Activated CD8-positive, alpha-beta memory T cell treated with anti-CD3 and anti-CD28 coated beads, Interleukin-2, amount 50 U/mL, for 4 hours (primary cell): ENCODE results near the gene IRGQ.
A peak's percentile ranks its signal among the peaks of the same experiment; 100 is the strongest.
"Not testable (repeated sequence)": the region's sequence is repeated elsewhere in the genome, so short reads cannot be mapped to it uniquely, and the experiment has no call there.

Source experiments
- DNase-seq: peaks from one replicate; pipeline ENCODE4 v3.0.0-alpha.2; 2020

The IRGQ gene

DNA sequence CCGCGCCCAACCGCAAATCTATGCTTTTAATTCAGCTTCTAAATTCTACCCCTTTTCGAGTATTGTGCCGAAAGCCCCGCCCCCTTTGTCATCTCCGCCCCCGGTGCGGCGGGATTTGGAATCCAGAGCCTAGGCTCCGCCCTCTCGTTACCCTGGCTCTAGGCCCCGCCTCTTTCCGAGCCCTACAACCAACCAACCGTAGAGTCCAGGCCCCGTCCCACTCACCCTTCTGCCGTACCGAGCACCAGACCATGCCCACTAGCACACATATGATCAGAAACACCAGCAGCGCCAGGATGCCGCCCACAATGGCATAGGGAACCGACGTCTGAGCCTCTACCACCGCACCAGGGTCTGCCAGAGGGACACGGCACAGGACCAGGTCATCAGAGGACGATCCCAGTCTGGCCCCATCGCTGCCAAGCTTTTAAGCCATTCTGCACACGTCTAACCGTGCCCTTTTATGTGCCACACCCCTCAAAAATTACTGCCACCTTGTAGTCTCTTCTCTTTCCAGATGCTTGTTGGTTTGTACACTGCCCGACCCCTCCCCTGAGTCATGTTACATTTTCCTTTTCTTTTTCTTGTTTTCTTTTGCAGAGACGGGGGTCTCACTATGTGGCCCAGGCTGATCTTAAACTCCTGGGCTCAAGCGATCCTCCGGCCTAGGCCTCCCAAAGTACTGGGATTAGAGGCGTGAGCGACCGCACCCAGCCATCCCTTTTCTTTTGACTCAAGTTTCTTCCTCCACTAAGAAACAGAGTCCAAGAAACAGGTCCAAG, 28.1 kb upstream of the IRGQ start:
- no peak for DNase-seq

DNA sequence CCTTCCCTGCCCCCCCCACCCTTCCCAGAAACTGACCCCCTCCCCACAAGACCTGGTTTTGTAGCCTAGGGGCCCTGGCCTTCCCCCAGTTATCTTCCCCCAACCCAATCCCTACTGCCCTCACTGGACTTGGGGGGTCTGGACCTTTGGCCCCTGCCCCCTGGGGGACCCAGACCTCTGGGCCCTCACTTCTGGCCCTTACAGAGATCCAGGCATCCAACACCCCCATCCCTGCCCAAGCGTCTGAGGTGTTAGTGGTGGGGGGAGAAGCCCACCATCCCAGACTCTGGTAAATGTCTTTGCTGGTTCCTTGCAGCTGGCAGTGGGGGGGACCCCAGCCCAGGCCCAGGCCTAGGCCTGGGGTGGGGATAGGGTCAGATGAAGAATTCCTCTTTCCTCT, 27.0 kb upstream of the IRGQ start:
- DNase-seq = no peak

DNA sequence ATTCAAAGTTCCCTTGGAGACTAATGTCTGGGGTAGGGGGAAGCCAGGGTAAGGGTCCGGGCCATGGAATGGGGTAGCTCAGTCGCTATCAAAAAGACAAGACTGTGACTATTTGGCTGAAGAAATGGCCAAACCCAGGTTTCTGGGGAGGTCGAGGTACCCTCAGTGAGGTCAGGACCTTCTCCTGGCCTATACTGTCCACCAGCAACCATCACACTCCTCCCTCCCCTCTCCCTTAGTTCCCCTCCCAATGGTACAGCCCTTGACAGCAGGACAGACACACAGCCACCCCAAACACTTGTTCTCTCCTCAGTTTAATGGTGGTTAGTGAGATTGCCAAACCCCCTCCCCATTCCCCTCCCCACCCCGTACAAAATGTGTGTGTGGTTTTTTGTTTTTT, 26.1 kb upstream of the IRGQ start:
- DNase-seq = no peak

DNA sequence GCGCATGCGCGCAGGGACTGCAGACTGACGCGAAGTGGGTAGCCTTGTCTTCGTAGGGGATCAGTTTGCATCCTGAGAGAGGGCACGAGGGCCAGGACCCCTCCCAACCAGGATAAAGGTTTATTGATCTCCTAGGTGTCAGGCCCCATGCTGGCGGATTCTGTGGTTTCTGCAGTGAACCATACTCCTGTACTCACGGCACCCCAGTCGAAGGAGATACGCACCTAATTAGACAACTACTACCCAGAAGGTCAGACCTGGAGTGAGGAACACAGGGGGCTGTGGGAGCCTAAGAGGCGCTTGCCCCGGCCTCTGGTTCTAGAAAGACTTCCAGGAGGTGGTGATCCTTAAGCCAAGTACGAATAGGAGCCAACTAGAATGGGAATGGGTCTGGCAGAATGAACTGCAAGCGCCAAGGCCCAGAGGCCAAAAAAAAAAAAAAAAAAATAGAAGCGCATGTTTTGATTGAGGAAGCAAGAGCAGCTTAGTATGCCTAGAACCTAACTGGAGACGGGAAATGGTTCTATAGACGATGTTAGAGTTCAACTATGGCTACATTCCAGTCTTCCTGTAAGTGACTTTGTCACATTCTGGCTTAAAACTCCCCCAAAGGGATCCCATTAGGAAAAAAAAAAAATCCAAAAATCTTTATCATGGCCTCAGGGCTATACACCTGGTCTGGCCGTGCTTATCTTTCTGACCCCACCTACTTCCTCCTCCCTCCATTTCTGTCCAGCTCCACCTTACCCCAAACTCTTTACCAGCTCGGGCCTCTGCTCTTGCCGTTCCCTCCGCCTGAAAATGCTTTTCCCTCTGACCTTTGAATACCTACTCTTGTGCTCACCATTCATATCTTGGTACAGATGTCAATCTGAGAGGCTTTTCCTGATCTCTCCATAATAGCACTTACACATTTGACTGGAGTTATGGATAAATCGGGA, 24.4 kb upstream of the IRGQ start:
- peak; percentile 84 for DNase-seq

DNA sequence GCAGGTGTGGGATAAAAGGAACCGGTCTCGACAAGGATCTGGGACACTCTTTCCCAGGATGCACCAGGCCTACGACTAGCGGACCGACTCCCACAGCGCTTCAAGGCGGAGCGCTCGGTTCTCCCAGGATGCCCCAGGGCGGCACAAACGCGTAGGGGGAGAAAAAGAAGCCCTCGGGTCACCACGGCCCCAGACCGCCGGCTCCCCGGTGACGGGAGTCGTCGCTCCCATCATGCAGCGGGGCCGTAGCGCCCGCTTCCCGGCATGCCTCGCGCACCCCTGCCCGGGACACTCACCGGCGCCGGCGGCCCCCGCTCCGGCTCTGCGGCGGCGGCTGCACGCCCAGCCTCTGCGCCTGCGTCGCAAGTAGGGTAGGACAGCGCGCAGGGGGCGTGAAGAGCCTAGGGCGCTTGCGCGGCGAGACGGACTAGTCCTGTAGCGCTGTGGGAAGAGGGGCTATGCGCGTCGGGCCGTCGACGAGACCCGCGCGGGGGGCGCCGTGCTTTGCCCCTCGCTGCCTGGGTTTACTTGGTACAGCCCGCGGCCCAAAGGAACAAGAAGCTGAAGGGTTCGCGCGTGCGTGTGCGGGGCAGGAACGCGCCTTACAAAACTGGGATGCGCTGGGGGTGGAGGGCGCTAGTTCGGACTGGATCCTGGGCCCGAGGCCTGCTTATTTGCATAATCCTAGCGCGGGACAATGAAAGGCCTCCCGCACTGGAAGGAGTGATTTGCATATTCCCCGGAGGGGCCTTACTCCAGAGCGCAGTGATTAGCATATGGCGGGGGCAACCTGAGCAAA, 23.5 kb upstream of the IRGQ start, which contains the start of gene ZNF428:
TSS of gene ZNF428 (minus strand) at position 368 of the 799 bp plus-strand sequence. CDS start 5,325 bp downstream, outside the sequence.
- peak; percentile 84 for DNase-seq

- peak; percentile 35 for DNase-seq
Observed at GRCh38 chr19:43618921-43619261, 23.0 kb upstream of the IRGQ start.

DNA sequence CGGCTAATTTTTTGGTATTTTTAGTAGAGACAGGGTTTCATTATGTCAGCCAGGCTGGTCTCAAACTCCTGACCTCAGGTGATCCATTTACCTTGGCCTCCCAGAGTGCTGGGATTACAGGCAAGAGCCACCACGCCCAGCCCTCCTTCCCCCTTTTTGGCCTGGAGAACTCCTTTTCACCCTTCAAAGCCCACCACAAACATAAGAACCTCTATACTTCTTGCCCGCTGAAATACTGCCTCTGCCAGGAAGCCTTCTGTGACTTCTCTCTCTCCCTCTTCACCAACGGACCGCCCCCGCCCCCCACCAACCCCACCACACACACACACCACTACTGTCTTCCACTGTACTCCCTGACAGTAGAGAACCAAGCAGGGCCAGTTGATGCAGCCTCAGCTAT, 21.0 kb upstream of the IRGQ start:
- DNase-seq = no peak

DNA sequence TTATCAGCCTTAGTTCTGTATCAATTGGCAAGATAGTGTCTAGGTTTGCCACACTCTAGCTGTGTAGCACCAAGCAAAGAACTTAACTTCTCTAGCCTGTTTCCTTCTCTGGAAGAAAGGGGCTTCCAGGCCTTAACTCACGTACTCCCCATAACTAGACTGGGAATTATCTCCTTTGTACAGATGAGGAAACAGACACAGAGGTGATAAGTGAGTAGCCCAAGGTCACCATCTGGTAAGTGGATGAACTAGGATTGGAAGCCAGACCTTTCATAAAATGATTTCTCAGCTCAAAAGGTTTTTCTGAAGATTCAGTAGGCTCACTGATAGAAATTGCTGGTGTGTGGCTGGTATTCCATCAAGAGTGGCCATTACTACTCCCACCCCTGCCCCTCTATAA, 20.4 kb upstream of the IRGQ start:
- no peak for DNase-seq

DNA sequence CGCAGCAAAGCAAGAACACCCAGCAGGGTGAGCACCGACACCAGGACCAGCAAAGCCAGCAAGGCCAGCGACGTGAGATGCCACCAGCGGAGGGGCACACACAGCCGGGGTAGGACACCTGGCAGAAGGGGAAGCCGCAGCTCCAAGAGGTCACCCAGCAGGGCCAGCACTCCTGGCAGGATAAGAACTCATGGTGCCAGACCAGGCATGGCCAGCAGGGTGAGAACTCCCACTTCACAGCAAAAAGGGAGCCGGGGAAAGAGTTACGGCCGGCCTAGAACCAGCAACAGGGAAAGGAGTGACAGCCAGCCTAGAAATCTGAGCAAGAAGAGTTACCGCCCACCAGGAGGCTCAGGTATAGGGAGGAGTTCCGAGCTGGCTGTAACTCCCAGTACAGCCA, 16.4 kb upstream of the IRGQ start:
- no peak for DNase-seq

GRCh38 chr19:43611788-43612187, 15.9 kb upstream of the IRGQ start, which contains the start of gene SRRM5:
SRRM5 (plus strand) TSS chr19:43612088; CDS start chr19:43612122, 34 bp downstream.
- DNase-seq = no peak

DNA sequence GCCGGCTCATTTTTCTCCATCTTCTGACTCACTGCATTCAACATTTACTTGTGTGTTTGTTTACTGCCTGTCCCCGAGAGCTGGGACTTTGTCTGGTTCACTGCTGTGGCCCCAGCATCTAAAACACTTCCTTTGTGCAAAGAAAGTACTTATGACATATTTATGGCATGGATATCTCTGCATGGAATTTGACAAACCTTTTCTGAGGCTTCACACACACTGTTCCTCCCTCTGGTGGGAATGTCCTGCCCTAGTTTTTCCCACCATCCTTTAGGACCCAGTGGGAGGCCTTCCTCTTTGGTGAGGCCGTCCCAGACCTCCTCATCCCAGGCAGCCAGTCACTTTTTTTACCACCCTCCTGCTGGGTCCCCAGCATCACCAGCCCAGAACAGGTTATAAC, 14.6 kb upstream of the IRGQ start:
- no peak for DNase-seq

GRCh38 chr19:43609872-43610271, 13.9 kb upstream of the IRGQ start:
- DNase-seq = no peak

DNA sequence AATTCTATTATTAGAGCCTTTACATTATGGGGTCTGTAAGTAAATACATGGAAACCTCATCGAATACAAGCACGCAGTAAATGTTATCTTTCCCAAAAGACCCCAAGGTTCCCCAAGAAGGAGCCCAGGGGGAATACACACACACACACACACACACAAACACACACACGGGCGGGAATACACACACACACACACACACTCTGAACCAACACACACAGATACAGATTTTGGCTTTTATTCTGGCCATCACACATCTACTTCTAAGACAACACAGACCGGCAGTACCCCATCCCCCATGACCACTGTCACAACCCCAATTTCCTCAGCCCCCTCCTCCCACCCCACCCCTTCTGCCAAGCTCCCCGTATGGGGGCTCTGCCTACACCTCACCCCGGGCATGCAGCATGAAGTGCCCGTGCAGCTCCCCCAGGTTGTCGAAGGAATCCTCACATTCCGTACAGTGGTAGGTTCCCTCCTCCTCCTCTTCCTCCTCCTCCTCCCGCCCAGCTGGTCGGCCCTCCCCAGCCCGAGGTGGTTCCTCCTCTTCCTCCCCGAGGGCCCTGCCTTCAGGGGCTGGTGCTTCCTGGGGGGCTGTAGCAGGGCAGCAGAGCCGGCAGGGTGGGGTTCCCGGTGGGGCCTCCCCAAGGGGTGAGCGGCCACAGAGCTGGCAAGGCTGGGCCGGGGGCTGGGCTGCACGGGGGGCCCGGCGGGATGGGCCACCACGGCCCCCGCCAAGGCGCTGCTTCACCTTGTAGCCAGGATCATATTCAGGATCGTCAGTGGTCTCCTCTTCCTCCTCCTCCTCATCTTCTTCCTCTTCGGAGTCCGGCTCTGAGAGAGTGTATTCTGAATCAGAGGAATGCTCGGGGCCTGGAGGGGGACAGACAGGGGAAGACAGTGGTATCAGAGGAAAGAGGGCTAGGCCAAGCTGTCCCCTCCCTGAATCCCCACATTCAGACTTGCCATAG, 11.6 kb upstream of the IRGQ start:
- DNase-seq = no peak

GRCh38 chr19:43606569-43607229, 10.8 kb upstream of the IRGQ start:
- no peak for DNase-seq

GRCh38 chr19:43605875-43606568, 10.1 kb upstream of the IRGQ start:
- DNase-seq = no peak

DNA sequence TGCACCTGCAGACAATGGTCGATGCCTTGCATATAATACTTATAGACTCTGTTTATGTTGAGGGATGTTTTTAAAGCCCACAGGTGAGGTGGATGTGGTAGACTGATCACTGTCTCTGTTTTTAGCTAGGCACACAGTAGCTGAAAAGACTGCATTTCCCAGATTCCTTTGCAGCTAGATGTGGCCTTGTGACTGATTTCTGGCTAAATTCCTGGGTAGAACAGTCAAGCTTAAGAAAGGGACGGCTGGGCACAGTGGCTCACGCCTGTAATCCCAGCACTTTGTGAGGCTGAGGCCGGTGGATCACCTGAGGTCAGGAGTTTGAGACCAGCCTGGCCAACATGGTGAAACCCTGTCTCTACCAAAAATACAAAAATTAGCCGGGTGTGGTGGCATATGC, 4.4 kb upstream of the IRGQ start:
- DNase-seq = not testable (repeated sequence)

DNA sequence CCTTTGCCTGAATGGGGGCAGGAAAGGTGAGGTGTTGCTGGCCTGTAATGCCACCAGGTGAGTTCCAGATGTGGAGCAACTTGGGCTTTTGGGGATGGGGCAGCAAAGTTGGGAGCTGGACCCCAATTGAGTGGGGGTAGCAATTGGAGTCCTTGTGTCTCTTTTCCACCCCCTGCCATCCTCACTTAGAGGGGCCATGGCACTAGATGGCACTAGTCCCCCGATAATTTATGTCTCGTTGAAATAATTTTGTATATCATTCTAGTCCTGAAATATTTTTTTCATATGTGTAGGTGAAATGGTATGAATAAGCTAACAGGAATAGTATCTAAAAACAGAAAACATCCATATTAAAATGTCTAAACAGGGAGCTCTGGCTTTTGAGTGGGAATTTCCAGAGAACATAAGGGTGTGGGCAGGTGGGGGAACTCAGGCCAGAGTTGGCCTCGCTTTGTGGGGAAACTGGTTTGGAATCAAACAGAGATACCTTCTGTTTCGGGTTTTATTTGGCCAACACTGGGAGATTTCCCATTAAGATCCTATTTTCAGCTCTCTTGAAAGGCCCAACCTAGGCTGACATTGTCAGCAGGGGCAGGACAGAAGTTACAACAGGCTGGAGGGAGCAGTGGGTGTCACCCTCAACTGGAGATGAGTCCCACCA, 3.8 kb upstream of the IRGQ start:
- DNase-seq = no peak

- no peak for DNase-seq
Observed at GRCh38 chr19:43598445-43599240, 2.7 kb upstream of the IRGQ start.

GRCh38 chr19:43597876-43598275, 1.9 kb upstream of the IRGQ start:
- DNase-seq = no peak
